Subcutaneous adipose tissue (tissue), 4 donors: ENCODE measurements around the gene ZNF425. TPM values are rescaled to one million over a fixed set of nuclear protein-coding genes. Genes with fewer than 3 reads are reported as not detected.

ENCODE experiments used
- CTCF ChIP-seq: fragments of 450-650 bp; IDR thresholded peaks from one replicate; pipeline ENCODE4 v1.5.1; 2016; ENCODE audit warnings: low read depth, mild to moderate bottlenecking, control low read depth, antibody characterized with exemption, moderate library complexity
- total RNA-seq, 4 donors: library from RNA; depleted of rRNA; stranded (reverse); fragments of >200 nt; gene quantifications; one replicate each; pipeline ENCODE4 v1.1.0, GENCODE V29; 2016

Gene ZNF425
- total RNA-seq, 4 donors from 2014 or later, result 0.82 to 2.9 (median 1.1) TPM

GRCh38 chr7:149145031-149145845, 19.1 kb upstream of the ZNF425 start:
- no peak for TF ChIP-seq CTCF

GRCh38 chr7:149141893-149142292, 15.8 kb upstream of the ZNF425 start:
- TF ChIP-seq CTCF, result no peak

GRCh38 chr7:149140831-149141230, 14.7 kb upstream of the ZNF425 start:
- TF ChIP-seq CTCF, result no peak

- TF ChIP-seq CTCF, result no peak
Measured at GRCh38 chr7:149136118-149136517, 10.0 kb upstream of the ZNF425 start.

- no peak for TF ChIP-seq CTCF
Measured at GRCh38 chr7:149133028-149133710, 7.0 kb upstream of the ZNF425 start.

GRCh38 chr7:149130572-149131198, 4.6 kb upstream of the ZNF425 start:
- TF ChIP-seq CTCF, result no peak

- TF ChIP-seq CTCF, result no peak
Measured at GRCh38 chr7:149126662-149127266, 640 bp upstream of the ZNF425 start.
